Right forelimb (tissue), 1 donor: ENCODE data around the gene CREM.
"Not testable (repeated sequence)": the region's sequence is repeated elsewhere in the genome, so short reads cannot be mapped to it uniquely, and the experiment has no call there.

Experiments used
- DNase-seq: peaks from one replicate; pipeline ENCODE4 v3.0.0-alpha.2; 2018

CREM gene

GRCh38 chr10:35126530-35127288 lies at the start of gene CREM:
TSS of gene CREM (plus strand) at chr10:35126846. CDS start at chr10:35137836, 10,990 bp downstream.
- DNase-seq: peak; percentile 98

- DNase-seq: no peak
These were observed 47.4 kb upstream of the CREM start for GRCh38 chr10:35079265-35079664.

GRCh38 chr10:35079763-35080162 lies 46.9 kb upstream of the CREM start:
- DNase-seq: no peak

- not testable (repeated sequence) for DNase-seq
These were observed 46.4 kb upstream of the CREM start for GRCh38 chr10:35080261-35080660.

- no peak for DNase-seq
These were observed 43.4 kb upstream of the CREM start for GRCh38 chr10:35083242-35083641.

- DNase-seq: peak; percentile 51
These were observed 37.0 kb upstream of the CREM start for GRCh38 chr10:35089611-35090161.

GRCh38 chr10:35090162-35090954 lies 36.3 kb upstream of the CREM start, which contains the start of gene CUL2:
TSS of gene CUL2 (minus strand) at chr10:35090341. CDS start at chr10:35071317, 19,024 bp downstream.
- peak; percentile 98 for DNase-seq

GRCh38 chr10:35091994-35092790 lies 34.5 kb upstream of the CREM start:
- no peak for DNase-seq

GRCh38 chr10:35092851-35093250 lies 33.8 kb upstream of the CREM start:
- no peak for DNase-seq

GRCh38 chr10:35096312-35096711 lies 30.3 kb upstream of the CREM start:
- DNase-seq: no peak

- no peak for DNase-seq
These were observed 29.1 kb upstream of the CREM start for GRCh38 chr10:35097510-35097909.

- DNase-seq: no peak
These were observed 22.8 kb upstream of the CREM start for GRCh38 chr10:35103882-35104281.

- no peak for DNase-seq
These were observed 14.1 kb upstream of the CREM start for GRCh38 chr10:35112571-35112970.

GRCh38 chr10:35119378-35119777 lies 7.3 kb upstream of the CREM start:
- DNase-seq: no peak

GRCh38 chr10:35124540-35124939 lies 2.1 kb upstream of the CREM start:
- DNase-seq: no peak

GRCh38 chr10:35126062-35126529 lies 550 bp upstream of the CREM start:
- no peak for DNase-seq

- DNase-seq: peak; percentile 84
These were observed 744 bp downstream of the CREM start for GRCh38 chr10:35127289-35127891.

- no peak for DNase-seq
These were observed 2.6 kb downstream of the CREM start for GRCh38 chr10:35129185-35129674.

- no peak for DNase-seq
These were observed 4.0 kb downstream of the CREM start for GRCh38 chr10:35130663-35131062.

GRCh38 chr10:35132727-35133126 lies 6.1 kb downstream of the CREM start:
- DNase-seq: no peak

GRCh38 chr10:35133586-35133985 lies 6.9 kb downstream of the CREM start:
- no peak for DNase-seq

- DNase-seq: no peak
These were observed 9.2 kb downstream of the CREM start for GRCh38 chr10:35135861-35136260.
